Astrocyte (in vitro differentiated cells and primary cell): ENCODE results near the gene PIP4K2A. TPM values are rescaled to one million over a fixed set of nuclear protein-coding genes. Genes with fewer than 3 reads are reported as not detected.

Experiments
- DNase-seq: peaks from one replicate; pipeline ENCODE4 v3.0.0-alpha.2; 2010; ENCODE audit warnings: low read depth
- FAIRE-seq: peaks from 2 replicates; lab custom pipeline; 2011; peaks lifted over from hg19 to GRCh38; lab: Jason Lieb, UNC
- H2AFZ ChIP-seq: 2 replicates; pipeline ENCODE4 v1.6.0; 2012; ENCODE audit warnings: low read depth, low read length, inconsistent platforms
- H3K27ac ChIP-seq: 2 replicates; pipeline ENCODE4 v1.5.1; 2011; ENCODE audit warnings: low read depth, low read length, inconsistent platforms
- H3K27me3 ChIP-seq: 2 replicates; pipeline ENCODE4 v1.6.0; 2011; ENCODE audit warnings: low read length, inconsistent platforms; ENCODE audit not compliant: insufficient read depth
- H3K36me3 ChIP-seq: 2 replicates; pipeline ENCODE4 v1.5.1; 2011; ENCODE audit warnings: low read length, inconsistent platforms; ENCODE audit not compliant: insufficient read depth
- H3K4me1 ChIP-seq: 2 replicates; pipeline ENCODE4 v1.5.1; 2011; ENCODE audit warnings: low read length, inconsistent platforms; ENCODE audit not compliant: insufficient read depth
- H3K4me2 ChIP-seq: 2 replicates; pipeline ENCODE4 v1.6.0; 2012; ENCODE audit warnings: low read length, inconsistent platforms
- H3K4me3 ChIP-seq: 2 replicates; pipeline ENCODE4 v1.5.1; 2011; ENCODE audit warnings: low read depth, mild to moderate bottlenecking, low read length, inconsistent platforms; ENCODE audit not compliant: insufficient read depth
- H3K79me2 ChIP-seq: 2 replicates; pipeline ENCODE4 v1.6.0; 2012; ENCODE audit warnings: mild to moderate bottlenecking, low read length, inconsistent platforms; ENCODE audit not compliant: insufficient read depth
- H3K9ac ChIP-seq: 2 replicates; pipeline ENCODE4 v1.6.0; 2012; ENCODE audit warnings: mild to moderate bottlenecking, low read length, inconsistent platforms
- H3K9me3 ChIP-seq: 2 replicates; pipeline ENCODE4 v1.5.1; 2012; ENCODE audit warnings: low read depth, mild to moderate bottlenecking, low read length, inconsistent platforms; ENCODE audit not compliant: insufficient read depth
- H4K20me1 ChIP-seq: 2 replicates; pipeline ENCODE4 v1.6.0; 2012; ENCODE audit warnings: low read length, inconsistent platforms; ENCODE audit not compliant: insufficient read depth
- H3K27ac Mint-ChIP-seq: one replicate; pipeline ENCODE4 v1.8.0; 2021; ENCODE audit warnings: mild to moderate bottlenecking, mixed read lengths; ENCODE audit not compliant: unreplicated experiment
- H3K27me3 Mint-ChIP-seq: one replicate; pipeline ENCODE4 v1.8.0; 2021; ENCODE audit warnings: low read depth, mixed read lengths; ENCODE audit not compliant: unreplicated experiment
- H3K36me3 Mint-ChIP-seq: one replicate; pipeline ENCODE4 v1.8.0; 2021; ENCODE audit warnings: low read depth, mixed read lengths; ENCODE audit not compliant: unreplicated experiment
- H3K4me1 Mint-ChIP-seq: one replicate; pipeline ENCODE4 v1.8.0; 2021; ENCODE audit warnings: low read depth, mixed read lengths; ENCODE audit not compliant: unreplicated experiment
- H3K4me3 Mint-ChIP-seq: one replicate; pipeline ENCODE4 v1.8.0; 2021; ENCODE audit warnings: mild to moderate bottlenecking, moderate library complexity, mixed read lengths; ENCODE audit not compliant: unreplicated experiment
- H3K9me3 Mint-ChIP-seq: one replicate; pipeline ENCODE4 v1.8.0; 2021; ENCODE audit warnings: mild to moderate bottlenecking, mixed read lengths; ENCODE audit not compliant: unreplicated experiment
- EZH2 ChIP-seq: IDR thresholded peaks from 2 replicates; pipeline ENCODE4 v1.6.1; 2012; ENCODE audit warnings: mild to moderate bottlenecking, low read length, inconsistent platforms; ENCODE audit not compliant: insufficient read depth
- total RNA-seq: library from RNA; stranded (reverse); gene quantifications from 2 replicates; pipeline ENCODE4 v1.2.1, GENCODE V29; 2021
- TF ChIP-seq, protein P1 (sequence below): IDR thresholded peaks from 2 replicates; pipeline ENCODE4 v1.5.1; 2011; ENCODE audit warnings: low read depth, mild to moderate bottlenecking, inconsistent platforms, low read length, moderate library complexity; ENCODE audit not compliant: insufficient read depth

PIP4K2A gene
- total RNA-seq, 1 donor from 2014 or later = 36.8 TPM

GRCh38 chr10:22541900-22542299 lies 172.5 kb downstream of the PIP4K2A start:
- H3K4me3 ChIP-seq = no peak overlapping the region
- Mint-ChIP-seq H3K4me1 (no peaks in the 10 kb centered on the region), H3K9me3 (peaks cover 2% of the 10 kb centered on the region), H3K36me3 (peaks cover 43% of the 10 kb centered on the region), H3K27ac (no peak overlapping the region), H3K27me3 (no peaks in the 10 kb centered on the region), H3K4me3 (no peak overlapping the region)
- H3K9ac ChIP-seq = no peak overlapping the region
- no peaks in the 10 kb centered on the region for H4K20me1 ChIP-seq
- DNase-seq (no peak), FAIRE-seq (no peak)
- peaks cover 20% of the 10 kb centered on the region for H3K36me3 ChIP-seq
- H3K9me3 ChIP-seq = no peaks in the 10 kb centered on the region
- H3K27me3 ChIP-seq = no peaks in the 10 kb centered on the region
- no peaks in the 10 kb centered on the region for H3K4me1 ChIP-seq
- H3K4me2 ChIP-seq = no peak overlapping the region
- no peak overlapping the region for H3K27ac ChIP-seq
- H2AFZ ChIP-seq = no peak overlapping the region
- no peaks in the 10 kb centered on the region for H3K79me2 ChIP-seq
- TF ChIP-seq, protein P1, sequence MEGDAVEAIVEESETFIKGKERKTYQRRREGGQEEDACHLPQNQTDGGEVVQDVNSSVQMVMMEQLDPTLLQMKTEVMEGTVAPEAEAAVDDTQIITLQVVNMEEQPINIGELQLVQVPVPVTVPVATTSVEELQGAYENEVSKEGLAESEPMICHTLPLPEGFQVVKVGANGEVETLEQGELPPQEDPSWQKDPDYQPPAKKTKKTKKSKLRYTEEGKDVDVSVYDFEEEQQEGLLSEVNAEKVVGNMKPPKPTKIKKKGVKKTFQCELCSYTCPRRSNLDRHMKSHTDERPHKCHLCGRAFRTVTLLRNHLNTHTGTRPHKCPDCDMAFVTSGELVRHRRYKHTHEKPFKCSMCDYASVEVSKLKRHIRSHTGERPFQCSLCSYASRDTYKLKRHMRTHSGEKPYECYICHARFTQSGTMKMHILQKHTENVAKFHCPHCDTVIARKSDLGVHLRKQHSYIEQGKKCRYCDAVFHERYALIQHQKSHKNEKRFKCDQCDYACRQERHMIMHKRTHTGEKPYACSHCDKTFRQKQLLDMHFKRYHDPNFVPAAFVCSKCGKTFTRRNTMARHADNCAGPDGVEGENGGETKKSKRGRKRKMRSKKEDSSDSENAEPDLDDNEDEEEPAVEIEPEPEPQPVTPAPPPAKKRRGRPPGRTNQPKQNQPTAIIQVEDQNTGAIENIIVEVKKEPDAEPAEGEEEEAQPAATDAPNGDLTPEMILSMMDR = no peak
- no peak for TF ChIP-seq EZH2

GRCh38 chr10:22539579-22540298 lies 174.6 kb downstream of the PIP4K2A start:
- H3K27ac ChIP-seq = no peak overlapping the region
- FAIRE-seq (no peak), DNase-seq (no peak)
- peaks cover 22% of the 10 kb centered on the region for H3K36me3 ChIP-seq
- TF ChIP-seq, protein P1 = no peak
- no peak for TF ChIP-seq EZH2
- no peaks in the 10 kb centered on the region for H3K79me2 ChIP-seq
- H3K9me3 ChIP-seq = no peaks in the 10 kb centered on the region
- H3K9ac ChIP-seq = no peak overlapping the region
- peaks cover 6% of the 10 kb centered on the region for H3K4me1 Mint-ChIP-seq
- no peaks in the 10 kb centered on the region for H3K9me3 Mint-ChIP-seq
- no peaks in the 10 kb centered on the region for H3K4me1 ChIP-seq
- no peaks in the 10 kb centered on the region for H4K20me1 ChIP-seq
- no peak overlapping the region for H3K27ac Mint-ChIP-seq
- H3K27me3 ChIP-seq = no peaks in the 10 kb centered on the region
- H3K27me3 Mint-ChIP-seq = no peaks in the 10 kb centered on the region
- H3K4me3 ChIP-seq = no peak overlapping the region
- H2AFZ ChIP-seq = no peak overlapping the region
- H3K36me3 Mint-ChIP-seq = peaks cover 39% of the 10 kb centered on the region
- no peak overlapping the region for H3K4me3 Mint-ChIP-seq
- no peak overlapping the region for H3K4me2 ChIP-seq

DNA sequence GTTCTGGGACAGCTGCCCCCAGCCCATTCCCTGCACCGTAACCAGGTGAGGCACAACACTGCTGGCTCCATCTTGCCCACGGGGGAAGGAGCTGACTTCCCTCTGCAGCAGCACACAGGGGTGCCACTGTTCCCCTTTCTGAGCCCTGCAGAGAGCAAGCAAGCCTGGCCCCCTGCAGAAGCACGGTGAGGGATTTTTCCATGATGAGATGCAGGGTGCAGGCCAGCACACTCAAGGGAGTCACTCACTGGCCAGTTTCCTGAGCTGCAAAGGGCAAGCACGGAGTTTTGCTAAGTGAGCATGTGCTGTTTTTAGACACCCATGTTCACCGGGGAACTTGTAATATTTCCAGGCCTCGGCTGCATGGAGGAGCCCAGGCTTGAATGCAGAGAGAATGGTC lies 176.6 kb downstream of the PIP4K2A start:
- Mint-ChIP-seq H3K9me3 (no peaks in the 10 kb centered on the region), H3K4me1 (peaks cover 8% of the 10 kb centered on the region), H3K27ac (no peak overlapping the region), H3K36me3 (peaks cover 33% of the 10 kb centered on the region), H3K27me3 (no peaks in the 10 kb centered on the region), H3K4me3 (no peak overlapping the region)
- TF ChIP-seq, protein P1 = no peak
- no peak for TF ChIP-seq EZH2
- H2AFZ ChIP-seq = no peak overlapping the region
- H3K79me2 ChIP-seq = no peaks in the 10 kb centered on the region
- no peaks in the 10 kb centered on the region for H3K4me1 ChIP-seq
- H3K27me3 ChIP-seq = no peaks in the 10 kb centered on the region
- no peaks in the 10 kb centered on the region for H3K9me3 ChIP-seq
- FAIRE-seq (no peak), DNase-seq (no peak)
- no peak overlapping the region for H3K4me2 ChIP-seq
- peaks cover 22% of the 10 kb centered on the region for H3K36me3 ChIP-seq
- no peak overlapping the region for H3K27ac ChIP-seq
- H4K20me1 ChIP-seq = no peaks in the 10 kb centered on the region
- H3K9ac ChIP-seq = no peak overlapping the region
- no peak overlapping the region for H3K4me3 ChIP-seq
